B cell (primary cell): ENCODE data around the gene DAB2IP. TPM values are rescaled to one million over a fixed set of nuclear protein-coding genes. Genes with fewer than 3 reads are reported as not detected.

Experiments used
- ATAC-seq: fragments of 200-7000 bp; cut with Tn5 transposase; one replicate; pipeline ENCODE4 v1.10.0; 2021; ENCODE audit warnings: low read depth, mild to moderate bottlenecking, moderate number of reproducible peaks, moderate library complexity
- CTCF ChIA-PET: fragments of 350-600 bp; sonication (Branson Sonifier 250); formaldehyde crosslinking; loops from one replicate; lab custom pipeline; 2021; ENCODE audit warnings: antibody characterized with exemption, inconsistent platforms; lab: Charles Lee
- POLR2A ChIA-PET: fragments of 350-600 bp; sonication (Branson Sonifier 250); formaldehyde crosslinking; loops from one replicate; lab custom pipeline; 2021; ENCODE audit warnings: antibody characterized with exemption; lab: Charles Lee
- DNase-seq: peaks from one replicate; pipeline ENCODE4 v3.0.0; 2013
- H2AFZ ChIP-seq: 2 replicates; pipeline ENCODE4 v1.6.1; 2012; ENCODE audit warnings: mild to moderate bottlenecking, low read depth, low read length; ENCODE audit not compliant: insufficient read depth, poor library complexity, severe bottlenecking
- H3K27ac ChIP-seq, 2 donors: 1 replicate in 1 of 2; 2 replicates in 1 of 2; pipeline ENCODE4 v1.5.1; 2012 to 2013; ENCODE audit warnings: low read length in 2 of 2, mild to moderate bottlenecking in 2 of 2, moderate library complexity in 1 of 2
- H3K27me3 ChIP-seq, 4 experiments: fragments of 200-600 bp in 1 of 4; sonication (generic) in 1 of 4; replicated peaks in 1 of 4; 1 replicate in 2 of 4; 2 replicates in 2 of 4; pipeline versions ENCODE4 v1.6.1 to v1.7.0; 2013 to 2016; ENCODE audit warnings: low read length in 3 of 4, mild to moderate bottlenecking in 2 of 4, mixed read lengths in 1 of 4, moderate library complexity in 1 of 4; ENCODE audit not compliant: insufficient read depth in 4 of 4, control insufficient read depth in 3 of 4; ENCODE audit errors: control extremely low read depth in 1 of 4
- H3K36me3 ChIP-seq, 2 experiments: replicated peaks in 1 of 2; 1 replicate in 1 of 2; 2 replicates in 1 of 2; pipeline versions ENCODE4 v1.6.1 to v1.7.1; 2013; ENCODE audit warnings: low read length in 1 of 2; ENCODE audit not compliant: insufficient read depth in 2 of 2, control insufficient read depth in 1 of 2; ENCODE audit errors: control extremely low read depth in 1 of 2, extremely low read depth in 1 of 2
- H3K4me1 ChIP-seq, 2 donors: fragments of 200-600 bp in 1 of 2; sonication (generic) in 1 of 2; 1 replicate in 1 of 2; 2 replicates in 1 of 2; pipeline versions ENCODE4 v1.5.1 to v1.6.1; 2013 to 2017; ENCODE audit warnings: low read length in 2 of 2; ENCODE audit not compliant: control insufficient read depth in 2 of 2, insufficient read depth in 2 of 2
- H3K4me2 ChIP-seq: replicated peaks from 2 replicates; pipeline ENCODE3; 2012; ENCODE audit warnings: mild to moderate bottlenecking, low read depth, low read length; ENCODE audit not compliant: poor library complexity, severe bottlenecking
- H3K4me3 ChIP-seq, 5 experiments: fragments of 200-600 bp in 1 of 5; sonication (generic) in 1 of 5; 1 replicate in 3 of 5; 2 replicates in 2 of 5; pipeline versions ENCODE4 v1.5.1 to v1.7.0; 2011 to 2016; ENCODE audit warnings: low read length in 4 of 5, mild to moderate bottlenecking in 4 of 5, low read depth in 2 of 5, control low read depth in 1 of 5, moderate library complexity in 1 of 5; ENCODE audit not compliant: insufficient read depth in 1 of 5; ENCODE audit errors: control extremely low read depth in 1 of 5, extremely low read depth in 1 of 5
- H3K79me2 ChIP-seq: fragments of 200-600 bp; sonication (generic); one replicate; pipeline ENCODE4 v1.6.0; 2016; ENCODE audit warnings: low read length; ENCODE audit not compliant: control insufficient read depth, insufficient read depth
- H3K9ac ChIP-seq: fragments of 200-600 bp; sonication (generic); 2 replicates; pipeline ENCODE4 v1.6.1; 2017; ENCODE audit warnings: mild to moderate bottlenecking, low read length, moderate library complexity
- H3K9me3 ChIP-seq, 3 donors: one replicate each; pipeline versions ENCODE4 v1.6.1 to v1.7.1; 2013; ENCODE audit warnings: low read length in 2 of 3; ENCODE audit not compliant: control insufficient read depth in 2 of 3, insufficient read depth in 1 of 3; ENCODE audit errors: control extremely low read depth in 1 of 3
- H4K20me1 ChIP-seq: 2 replicates; pipeline ENCODE4 v1.6.0; 2012; ENCODE audit warnings: mild to moderate bottlenecking, low read length; ENCODE audit not compliant: insufficient read depth, control insufficient read depth, poor library complexity, severe bottlenecking
- H3K27ac Mint-ChIP-seq: one replicate; pipeline ENCODE4 v1.8.0; 2021; ENCODE audit warnings: mixed read lengths
- H3K27me3 Mint-ChIP-seq: one replicate; pipeline ENCODE4 v1.8.0; 2021; ENCODE audit warnings: mixed read lengths
- H3K4me1 Mint-ChIP-seq: one replicate; pipeline ENCODE4 v1.8.0; 2021; ENCODE audit warnings: mixed read lengths
- H3K4me3 Mint-ChIP-seq: one replicate; pipeline ENCODE4 v1.8.0; 2021; ENCODE audit warnings: mixed read lengths
- H3K9me3 Mint-ChIP-seq: one replicate; pipeline ENCODE4 v1.8.0; 2022; ENCODE audit warnings: mixed read lengths; ENCODE audit not compliant: insufficient read depth
- EZH2 ChIP-seq: IDR thresholded peaks from 2 replicates; pipeline ENCODE4 v1.6.1; 2012; ENCODE audit warnings: borderline replicate concordance, low read depth, mild to moderate bottlenecking, moderate library complexity, low read length; ENCODE audit not compliant: insufficient read depth, poor library complexity, severe bottlenecking
- WGBS: methylation state at CpG from one replicate; pipeline ENCODE4 v1.1.5; 2013; ENCODE audit warnings: missing lambda C conversion rate; ENCODE audit not compliant: insufficient coverage; 5-methylcytosine and 5-hydroxymethylcytosine counted together
- intact Hi-C: fragments of 100-400 bp; cut with micrococcal nuclease; formaldehyde crosslinking; loops from one replicate; pipeline ENCODE4 v1.10.0; 2022
- polyA plus RNA-seq: library from polyadenylated mRNA; depleted of rRNA; stranded (reverse); fragments of >200 nt; gene quantifications from 2 replicates; pipeline ENCODE4 v1.2.3, GENCODE V29; 2012
- total RNA-seq, 2 donors: library from RNA; stranded (reverse); fragments of 120-200 nt in 1 of 2; gene quantifications; 1 replicate in 1 of 2; 2 replicates in 1 of 2; pipeline versions ENCODE4 v1.2.3 to v1.2.4, GENCODE V29; 2013 to 2022
- TF ChIP-seq, protein P1 (sequence below): fragments of 200-600 bp; IDR thresholded peaks from one replicate; pipeline ENCODE4 v1.8.0; 2022; ENCODE audit warnings: antibody characterized with exemption, mild to moderate bottlenecking

DAB2IP gene
- total and polyA plus RNA-seq, 2 donors (not counting 1 experiment from before 2014, with no cell fraction given), result 1.1 to 3.9 TPM

DNA sequence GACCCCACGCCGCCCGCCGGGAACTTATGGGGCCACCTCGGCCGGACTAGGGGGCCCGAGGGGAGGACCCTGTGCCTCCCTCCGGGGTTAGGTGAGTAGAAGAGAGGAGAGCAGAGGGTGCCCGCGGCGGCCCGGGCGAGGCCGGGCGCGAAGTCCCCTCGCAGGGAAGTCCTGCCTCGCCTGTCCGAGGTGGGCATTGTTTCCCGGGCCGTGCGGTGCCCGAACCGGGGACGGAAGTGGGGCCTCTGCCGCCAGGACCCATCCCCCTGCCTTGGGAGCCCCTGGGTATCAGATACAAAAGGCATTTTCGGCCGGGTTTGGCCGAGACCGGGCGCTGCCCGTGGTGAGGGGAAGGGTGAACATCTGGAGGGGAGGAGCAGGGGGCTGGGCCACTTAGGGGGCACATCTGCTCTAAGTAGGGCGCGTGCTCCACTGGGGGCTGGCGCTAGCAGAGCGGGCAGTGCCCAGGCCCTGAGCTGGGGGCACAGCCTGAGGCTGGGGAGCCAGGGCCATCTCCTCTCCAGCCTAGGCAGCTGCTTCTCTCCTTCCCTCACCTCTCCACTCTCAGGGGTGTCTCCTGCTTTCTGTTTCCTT lies 48.2 kb downstream of the DAB2IP start:
- Mint-ChIP-seq H3K9me3 (no peaks in the 10 kb centered on the region), H3K27ac (no peak overlapping the region), H3K27me3 (peaks cover 27% of the 10 kb centered on the region), H3K4me1 (peaks cover 29% of the 10 kb centered on the region), H3K4me3 (peak overlapping the region; percentile 87)
- POLR2A ChIA-PET, result no interaction called here
- peak; percentile 45 for DNase-seq
- Histone ChIP-seq H3K27me3 (peaks cover 0 to 40% (median 25%) of the 10 kb centered on the region in 4 experiments), H3K4me3 (peak overlapping the region in 3 of 5 experiments; percentile 5 to 56 (median 52)), H2AFZ (peak overlapping the region; percentile 42), H3K79me2 (no peaks in the 10 kb centered on the region), H3K4me2 (peak overlapping the region; percentile 84), H4K20me1 (no peaks in the 10 kb centered on the region), H3K27ac (no peak overlapping the region), H3K36me3 (no peaks in the 10 kb centered on the region), H3K9ac (peak overlapping the region; percentile 49), H3K4me1 (peaks cover 27 to 31% of the 10 kb centered on the region in 2 donors), H3K9me3 (peaks cover 0 to 7% (median 0%) of the 10 kb centered on the region in 3 donors)
- peak; percentile 26 for ATAC-seq
- under 1% methylated on average over 26 of the region's 36 CpGs for WGBS
- CTCF ChIA-PET, result interaction anchor here (0.6 to 3.1 kb wide), 5 partner anchors 12 to 295 kb away, joined by 3 to 19 read pairs (median 4); no protein-coding TSS in a partner anchor
- intact Hi-C loops, result loop anchor here (1.0 to 5.0 kb wide), 2 partner anchors 293 to 393 kb away; partner anchors contain the start of gene TTLL11
- TF ChIP-seq, protein P1, sequence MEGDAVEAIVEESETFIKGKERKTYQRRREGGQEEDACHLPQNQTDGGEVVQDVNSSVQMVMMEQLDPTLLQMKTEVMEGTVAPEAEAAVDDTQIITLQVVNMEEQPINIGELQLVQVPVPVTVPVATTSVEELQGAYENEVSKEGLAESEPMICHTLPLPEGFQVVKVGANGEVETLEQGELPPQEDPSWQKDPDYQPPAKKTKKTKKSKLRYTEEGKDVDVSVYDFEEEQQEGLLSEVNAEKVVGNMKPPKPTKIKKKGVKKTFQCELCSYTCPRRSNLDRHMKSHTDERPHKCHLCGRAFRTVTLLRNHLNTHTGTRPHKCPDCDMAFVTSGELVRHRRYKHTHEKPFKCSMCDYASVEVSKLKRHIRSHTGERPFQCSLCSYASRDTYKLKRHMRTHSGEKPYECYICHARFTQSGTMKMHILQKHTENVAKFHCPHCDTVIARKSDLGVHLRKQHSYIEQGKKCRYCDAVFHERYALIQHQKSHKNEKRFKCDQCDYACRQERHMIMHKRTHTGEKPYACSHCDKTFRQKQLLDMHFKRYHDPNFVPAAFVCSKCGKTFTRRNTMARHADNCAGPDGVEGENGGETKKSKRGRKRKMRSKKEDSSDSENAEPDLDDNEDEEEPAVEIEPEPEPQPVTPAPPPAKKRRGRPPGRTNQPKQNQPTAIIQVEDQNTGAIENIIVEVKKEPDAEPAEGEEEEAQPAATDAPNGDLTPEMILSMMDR, result no peak
- TF ChIP-seq EZH2, result peak; percentile 51
